Stimulated activated CD4-positive, alpha-beta T cell treated with anti-CD3 and anti-CD28 coated beads, Interleukin-12 subunit alpha, Interleukin-12 subunit beta, amount 100 ng/mL, for 24 hours (primary cell): ENCODE data around the gene ACP7.
"Not testable (repeated sequence)": the region's sequence is repeated elsewhere in the genome, so short reads cannot be mapped to it uniquely, and the experiment has no call there.

Experiments
- DNase-seq, 2 experiments: peaks; one replicate each; pipeline ENCODE4 v3.0.0-alpha.2; 2020; ENCODE audit warnings: low read depth in 2 of 2

Gene ACP7

GRCh38 chr19:39077323-39077722 is 6.8 kb upstream of the ACP7 start:
- no peak for DNase-seq

GRCh38 chr19:39078436-39079200 is 5.5 kb upstream of the ACP7 start:
- no peak for DNase-seq

GRCh38 chr19:39080431-39080830 is 3.7 kb upstream of the ACP7 start:
- DNase-seq = no peak

GRCh38 chr19:39082167-39082566 is 2.0 kb upstream of the ACP7 start:
- no peak for DNase-seq

GRCh38 chr19:39082745-39083598 is 1.2 kb upstream of the ACP7 start:
- DNase-seq = no peak

GRCh38 chr19:39083599-39083982 is 577 bp upstream of the ACP7 start:
- DNase-seq = no peak

- no peak for DNase-seq
Observed at GRCh38 chr19:39084732-39085080, 538 bp downstream of the ACP7 start.

GRCh38 chr19:39085392-39085791 is 1.2 kb downstream of the ACP7 start:
- DNase-seq = no peak

- DNase-seq = no peak
Observed at GRCh38 chr19:39086386-39086785, 2.2 kb downstream of the ACP7 start.

GRCh38 chr19:39087907-39088686 is 3.9 kb downstream of the ACP7 start:
- no peak for DNase-seq

- DNase-seq = not testable (repeated sequence)
Observed at GRCh38 chr19:39090016-39090415, 5.8 kb downstream of the ACP7 start.

- no peak for DNase-seq
Observed at GRCh38 chr19:39090881-39091280, 6.7 kb downstream of the ACP7 start.

GRCh38 chr19:39095799-39096540 is 11.8 kb downstream of the ACP7 start:
- DNase-seq = not testable (repeated sequence)

- DNase-seq = no peak
Observed at GRCh38 chr19:39097299-39097698, 13.1 kb downstream of the ACP7 start.

- no peak for DNase-seq
Observed at GRCh38 chr19:39097721-39098120, 13.6 kb downstream of the ACP7 start.

- no peak for DNase-seq
Observed at GRCh38 chr19:39098365-39099269, 14.4 kb downstream of the ACP7 start.

- DNase-seq = no peak
Observed at GRCh38 chr19:39099341-39099740, 15.2 kb downstream of the ACP7 start.

- no peak for DNase-seq
Observed at GRCh38 chr19:39100500-39101166, 16.5 kb downstream of the ACP7 start.

GRCh38 chr19:39103151-39103550 is 19.0 kb downstream of the ACP7 start:
- DNase-seq = no peak

GRCh38 chr19:39104186-39104596 is 20.0 kb downstream of the ACP7 start:
- DNase-seq = no peak
